ENCODE measurements around the gene CLEC1B. TPM values are rescaled to one million over a fixed set of nuclear protein-coding genes. Genes with fewer than 3 reads are reported as not detected.

Gene CLEC1B
- total RNA-seq, 1 experiment from 2014 or later, result not detected

DNA sequence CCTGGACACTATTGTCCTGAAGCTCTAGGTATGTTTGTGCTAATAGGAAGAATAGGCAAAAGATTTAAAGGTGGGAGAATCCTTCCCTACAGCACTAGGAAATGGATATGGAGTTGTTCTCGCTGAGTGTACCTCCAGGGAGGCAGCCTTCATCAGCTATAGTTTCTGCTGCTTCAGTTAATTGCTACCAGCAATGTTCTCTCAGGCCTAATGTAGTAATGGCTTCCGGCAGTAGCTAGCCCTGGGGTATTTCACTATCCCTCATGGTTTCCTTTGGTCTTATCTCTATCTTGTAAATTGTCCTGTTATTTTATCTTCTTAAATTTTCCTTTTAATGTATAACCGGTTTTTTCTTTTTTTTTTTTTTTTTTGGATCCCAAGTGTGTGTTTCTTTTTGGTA lies 37.0 kb downstream of the CLEC1B start (continued):
- TF ChIP-seq, protein P1, sequence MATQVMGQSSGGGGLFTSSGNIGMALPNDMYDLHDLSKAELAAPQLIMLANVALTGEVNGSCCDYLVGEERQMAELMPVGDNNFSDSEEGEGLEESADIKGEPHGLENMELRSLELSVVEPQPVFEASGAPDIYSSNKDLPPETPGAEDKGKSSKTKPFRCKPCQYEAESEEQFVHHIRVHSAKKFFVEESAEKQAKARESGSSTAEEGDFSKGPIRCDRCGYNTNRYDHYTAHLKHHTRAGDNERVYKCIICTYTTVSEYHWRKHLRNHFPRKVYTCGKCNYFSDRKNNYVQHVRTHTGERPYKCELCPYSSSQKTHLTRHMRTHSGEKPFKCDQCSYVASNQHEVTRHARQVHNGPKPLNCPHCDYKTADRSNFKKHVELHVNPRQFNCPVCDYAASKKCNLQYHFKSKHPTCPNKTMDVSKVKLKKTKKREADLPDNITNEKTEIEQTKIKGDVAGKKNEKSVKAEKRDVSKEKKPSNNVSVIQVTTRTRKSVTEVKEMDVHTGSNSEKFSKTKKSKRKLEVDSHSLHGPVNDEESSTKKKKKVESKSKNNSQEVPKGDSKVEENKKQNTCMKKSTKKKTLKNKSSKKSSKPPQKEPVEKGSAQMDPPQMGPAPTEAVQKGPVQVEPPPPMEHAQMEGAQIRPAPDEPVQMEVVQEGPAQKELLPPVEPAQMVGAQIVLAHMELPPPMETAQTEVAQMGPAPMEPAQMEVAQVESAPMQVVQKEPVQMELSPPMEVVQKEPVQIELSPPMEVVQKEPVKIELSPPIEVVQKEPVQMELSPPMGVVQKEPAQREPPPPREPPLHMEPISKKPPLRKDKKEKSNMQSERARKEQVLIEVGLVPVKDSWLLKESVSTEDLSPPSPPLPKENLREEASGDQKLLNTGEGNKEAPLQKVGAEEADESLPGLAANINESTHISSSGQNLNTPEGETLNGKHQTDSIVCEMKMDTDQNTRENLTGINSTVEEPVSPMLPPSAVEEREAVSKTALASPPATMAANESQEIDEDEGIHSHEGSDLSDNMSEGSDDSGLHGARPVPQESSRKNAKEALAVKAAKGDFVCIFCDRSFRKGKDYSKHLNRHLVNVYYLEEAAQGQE (IDR thresholded peaks at IDR 0.05; ENCODE audit: low read depth), result no peak
- TF ChIP-seq SIN3A (IDR thresholded peaks at IDR 0.05; ENCODE audit: low read depth), result no peak
- TF ChIP-seq RAD21 (IDR thresholded peaks at IDR 0.05; ENCODE audit: low read depth), result no peak

DNA sequence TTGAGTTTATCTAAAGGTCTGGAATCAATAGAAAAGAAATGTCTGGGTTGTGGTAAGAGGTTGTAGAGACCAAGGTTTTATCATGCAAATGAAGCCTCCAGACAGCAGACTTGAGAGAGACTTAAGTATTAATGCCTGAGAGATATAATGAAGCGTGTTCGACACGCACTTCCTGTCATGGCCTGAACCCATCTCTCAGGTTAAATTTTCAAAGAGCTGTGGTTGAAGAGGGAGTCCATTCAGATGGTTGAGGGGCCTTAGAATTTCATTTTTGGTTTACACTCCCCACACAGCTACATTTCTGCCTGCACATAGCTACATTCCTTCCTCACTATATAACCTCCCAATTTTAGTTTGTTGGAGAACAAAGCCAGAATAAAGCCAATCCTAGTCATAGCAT lies 37.8 kb downstream of the CLEC1B start:
- H3K9ac ChIP-seq (ENCODE audit: low read length), result no peak overlapping the region
- RAD21 ChIA-PET (ENCODE audit: low non-redundant PET in 1 of 2, low total read pairs in 2 of 2, uncharacterized antibody in 2 of 2, unreplicated experiment in 2 of 2), result no interaction called here

More for the DNA sequence above, 37.8 kb downstream of the CLEC1B start:
- Histone ChIP-seq H3K4me2 (ENCODE audit: low read length) (no peak overlapping the region), H3K36me3 (ENCODE audit: control insufficient read depth in 1 of 2, insufficient read depth in 2 of 2, low read length in 2 of 2) (no peaks in the 10 kb centered on the region), H3K9me2 (ENCODE audit: insufficient read depth) (no peaks in the 10 kb centered on the region), H2AFZ (ENCODE audit: low read depth, low read length, poor library complexity, severe bottlenecking) (no peak overlapping the region), H3K4me3 (replicated peaks in 1 of 2; ENCODE audit: low read depth in 1 of 2, low read length in 2 of 2) (no peak overlapping the region), H3K4me1 (ENCODE audit: control insufficient read depth in 1 of 2, insufficient read depth in 2 of 2, low read length in 2 of 2) (no peaks in the 10 kb centered on the region), H4K20me1 (ENCODE audit: insufficient read depth) (no peaks in the 10 kb centered on the region), H3K79me2 (ENCODE audit: insufficient read depth, low read length) (no peaks in the 10 kb centered on the region), H3K27me3 (ENCODE audit: insufficient read depth, low read length) (peaks cover 46% of the 10 kb centered on the region), H3K9me3 (ENCODE audit: control insufficient read depth in 1 of 2, insufficient read depth in 1 of 2, low read depth in 1 of 2, low read length in 2 of 2) (no peaks in the 10 kb centered on the region), H3K27ac (ENCODE audit: low read depth, low read length) (no peak overlapping the region)
- ATAC-seq (no peak), DNase-seq (ENCODE audit: low read depth, low spot score) (no peak)
- ChIA-PET CTCF (interaction anchor here (0.6 kb wide), 1 partner anchor 172 kb away, joined by 3 read pairs; no protein-coding TSS in a partner anchor), POLR2A (no interaction called here)
- intact Hi-C loops (cut with micrococcal nuclease), result no loop called here
- no TSS peak for BruUV-seq (replicated peaks)
- TF ChIP-seq SRF (IDR thresholded peaks at IDR 0.05; ENCODE audit: low read depth), result no peak
- TF ChIP-seq, protein P2, sequence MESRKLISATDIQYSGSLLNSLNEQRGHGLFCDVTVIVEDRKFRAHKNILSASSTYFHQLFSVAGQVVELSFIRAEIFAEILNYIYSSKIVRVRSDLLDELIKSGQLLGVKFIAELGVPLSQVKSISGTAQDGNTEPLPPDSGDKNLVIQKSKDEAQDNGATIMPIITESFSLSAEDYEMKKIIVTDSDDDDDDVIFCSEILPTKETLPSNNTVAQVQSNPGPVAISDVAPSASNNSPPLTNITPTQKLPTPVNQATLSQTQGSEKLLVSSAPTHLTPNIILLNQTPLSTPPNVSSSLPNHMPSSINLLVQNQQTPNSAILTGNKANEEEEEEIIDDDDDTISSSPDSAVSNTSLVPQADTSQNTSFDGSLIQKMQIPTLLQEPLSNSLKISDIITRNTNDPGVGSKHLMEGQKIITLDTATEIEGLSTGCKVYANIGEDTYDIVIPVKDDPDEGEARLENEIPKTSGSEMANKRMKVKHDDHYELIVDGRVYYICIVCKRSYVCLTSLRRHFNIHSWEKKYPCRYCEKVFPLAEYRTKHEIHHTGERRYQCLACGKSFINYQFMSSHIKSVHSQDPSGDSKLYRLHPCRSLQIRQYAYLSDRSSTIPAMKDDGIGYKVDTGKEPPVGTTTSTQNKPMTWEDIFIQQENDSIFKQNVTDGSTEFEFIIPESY (IDR thresholded peaks at IDR 0.05; ENCODE audit: extremely low read depth, insufficient replicate concordance, low read length), result no peak
- TF ChIP-seq JUND (IDR thresholded peaks at IDR 0.05), result no peak
- no peak for TF ChIP-seq TCF7L2 (IDR thresholded peaks at IDR 0.05; ENCODE audit: borderline replicate concordance, extremely low read depth, insufficient read depth, insufficient read length)
- no peak for TF ChIP-seq EZH2phosphoT487 (IDR thresholded peaks at IDR 0.05; ENCODE audit: borderline replicate concordance)
- no peak for TF ChIP-seq POLR2A (IDR thresholded peaks at IDR 0.05; ENCODE audit: borderline replicate concordance, extremely low read depth, insufficient read depth, insufficient read length)
- TF ChIP-seq ZNF274 (IDR thresholded peaks at IDR 0.05; ENCODE audit: low read depth, low read length), result no peak
- TF ChIP-seq CBX3 (IDR thresholded peaks at IDR 0.05; ENCODE audit: low read depth), result no peak
- TF ChIP-seq CEBPB (IDR thresholded peaks at IDR 0.05; ENCODE audit: low read depth), result no peak
- TF ChIP-seq EGR1 (IDR thresholded peaks at IDR 0.05; ENCODE audit: low read depth), result no peak
- TF ChIP-seq SP1 (IDR thresholded peaks at IDR 0.05; ENCODE audit: low read depth), result no peak
- no peak for TF ChIP-seq POLR2AphosphoS5 (IDR thresholded peaks at IDR 0.05; ENCODE audit: low read depth, low read length)

Measured in HCT116 (cell line).